K562 (cell line): Measurements from ENCODE around the gene ZBTB38.

ENCODE experiments used
- ARID2 ChIP-seq: fragments of 450-650 bp; IDR thresholded peaks from 2 replicates; pipeline ENCODE4 v1.6.1; 2017; ENCODE audit warnings: antibody characterized with exemption, mild to moderate bottlenecking
- CBX3 ChIP-seq, 2 experiments: IDR thresholded peaks; 1 replicate in 1 of 2; 2 replicates in 1 of 2; pipeline ENCODE4 v1.6.1; 2012; ENCODE audit warnings: inconsistent platforms in 2 of 2, low read length in 2 of 2, borderline replicate concordance in 1 of 2, control low read depth in 1 of 2
- CHD4 ChIP-seq: fragments of 200-600 bp; sonication (generic); IDR thresholded peaks from 3 replicates; pipeline ENCODE4 v1.6.1; 2012; ENCODE audit warnings: low read depth, mild to moderate bottlenecking, mixed read lengths, low read length, inconsistent platforms; ENCODE audit not compliant: insufficient read depth, insufficient replicate concordance, poor library complexity, severe bottlenecking
- CTCF ChIP-seq, 3 experiments: IDR thresholded peaks in 2 of 3; conservative IDR thresholded peaks in 1 of 3; 2 replicates each; pipeline ENCODE4 v1.5.1; 2011 to 2012; ENCODE audit warnings: low read length in 3 of 3, mild to moderate bottlenecking in 3 of 3, control low read depth in 2 of 3, improper control_type of control experiment in 1 of 3, inconsistent platforms in 1 of 3, low read depth in 1 of 3, mixed read lengths in 1 of 3, moderate library complexity in 1 of 3; ENCODE audit not compliant: insufficient read depth in 2 of 3
- E2F8 ChIP-seq: fragments of 450-650 bp; IDR thresholded peaks from 2 replicates; pipeline ENCODE4 v1.7.1; 2018; ENCODE audit warnings: mild to moderate bottlenecking, low read depth; ENCODE audit not compliant: partially characterized antibody
- IRF1 ChIP-seq: sonication (generic); formaldehyde crosslinking; IDR thresholded peaks from 2 replicates; pipeline ENCODE4 v1.8.0; 2022; ENCODE audit warnings: missing genetic modification reagents, mild to moderate bottlenecking, borderline replicate concordance
- PHF8 ChIP-seq: fragments of 200-600 bp; sonication (generic); IDR thresholded peaks from 2 replicates; pipeline ENCODE4 v1.6.1; 2012; ENCODE audit warnings: mixed run types, mild to moderate bottlenecking, inconsistent platforms, low read length, moderate library complexity, borderline replicate concordance
- PKNOX1 ChIP-seq: fragments of 450-650 bp; IDR thresholded peaks from 2 replicates; pipeline ENCODE4 v1.6.1; 2016
- RCOR1 ChIP-seq, 2 experiments: IDR thresholded peaks; 2 replicates each; pipeline ENCODE4 v1.6.1; 2012; ENCODE audit warnings: low read depth in 2 of 2, low read length in 2 of 2, borderline replicate concordance in 1 of 2, improper control_type of control experiment in 1 of 2
- SFPQ ChIP-seq: fragments of 200-400 bp; formaldehyde crosslinking; IDR thresholded peaks from 2 replicates; pipeline ENCODE4 v1.6.1; 2017; ENCODE audit warnings: mild to moderate bottlenecking, low read depth, low read length, moderate library complexity
- SLC30A9 ChIP-seq: fragments of 250-450 bp; sonication (Bioruptor Pico); IDR thresholded peaks from 2 replicates; pipeline ENCODE4 v1.8.0; 2022; ENCODE audit warnings: mild to moderate bottlenecking, moderate library complexity
- YBX1 ChIP-seq: fragments of 450-650 bp; IDR thresholded peaks from 2 replicates; pipeline ENCODE4 v1.7.1; 2016; ENCODE audit warnings: mild to moderate bottlenecking
- ZKSCAN3 ChIP-seq: fragments of 250-450 bp; sonication (Bioruptor Pico); IDR thresholded peaks from 2 replicates; pipeline ENCODE4 v1.4.0; 2020
- ZZZ3 ChIP-seq: fragments of 450-650 bp; IDR thresholded peaks from 2 replicates; pipeline ENCODE4 v1.6.1; 2016; ENCODE audit warnings: antibody characterized with exemption, mild to moderate bottlenecking, moderate library complexity

- TF ChIP-seq SLC30A9 (CRISPR knock-in tag) = no peak
- no peak for TF ChIP-seq E2F8
- TF ChIP-seq CTCF (IDR thresholded peaks at IDR 0.05 in 2 of 3, conservative IDR thresholded peaks at IDR 0.05 in 1 of 3; ENCODE audit: insufficient read depth in 2 of 3, low read depth in 1 of 3, low read length in 3 of 3) = no peak
- no peak for TF ChIP-seq IRF1
- TF ChIP-seq ZZZ3 = no peak
- TF ChIP-seq PKNOX1 = no peak
- no peak for TF ChIP-seq ZKSCAN3
- TF ChIP-seq SFPQ = no peak
- TF ChIP-seq CHD4 = no peak
- TF ChIP-seq PHF8 = no peak
- TF ChIP-seq RCOR1 (IDR thresholded peaks at IDR 0.05; ENCODE audit: borderline replicate concordance in 1 of 2, low read depth in 2 of 2, low read length in 2 of 2) = no peak
- no peak for TF ChIP-seq CBX3 (IDR thresholded peaks at IDR 0.05; ENCODE audit: borderline replicate concordance in 1 of 2, low read length in 2 of 2)
- no peak for TF ChIP-seq YBX1
- no peak for TF ChIP-seq ARID2
These were observed 23.1 kb downstream of the ZBTB38 start for GRCh38 chr3:141391298-141391990.
